ENCODE results near the gene CHAT.

The CHAT gene

GRCh38 chr10:49631975-49632374 lies 18.1 kb downstream of the CHAT start:
- DNase-seq = no peak

- DNase-seq = no peak
Observed at GRCh38 chr10:49632406-49633317, 18.8 kb downstream of the CHAT start.

GRCh38 chr10:49633327-49634068 lies 19.7 kb downstream of the CHAT start:
- DNase-seq = no peak

- no peak for DNase-seq
Observed at GRCh38 chr10:49634069-49634660, 20.3 kb downstream of the CHAT start.

- DNase-seq = no peak
Observed at GRCh38 chr10:49642311-49642710, 28.5 kb downstream of the CHAT start.

- DNase-seq = no peak
Observed at GRCh38 chr10:49643241-49644034, 29.6 kb downstream of the CHAT start.

GRCh38 chr10:49644035-49644646 lies 30.3 kb downstream of the CHAT start:
- no peak for DNase-seq

- no peak for DNase-seq
Observed at GRCh38 chr10:49645417-49645816, 31.6 kb downstream of the CHAT start.

GRCh38 chr10:49645871-49646870 lies 32.3 kb downstream of the CHAT start:
- no peak for DNase-seq

- DNase-seq = no peak
Observed at GRCh38 chr10:49647554-49647953, 33.7 kb downstream of the CHAT start.

- no peak for DNase-seq
Observed at GRCh38 chr10:49647985-49648795, 34.4 kb downstream of the CHAT start.

GRCh38 chr10:49649294-49649693 lies 35.5 kb downstream of the CHAT start:
- DNase-seq = no peak

GRCh38 chr10:49649936-49650723 lies 36.3 kb downstream of the CHAT start:
- no peak for DNase-seq

GRCh38 chr10:49650724-49651034 lies 36.8 kb downstream of the CHAT start:
- DNase-seq = no peak

GRCh38 chr10:49651039-49651835 lies 37.4 kb downstream of the CHAT start:
- no peak for DNase-seq

GRCh38 chr10:49651917-49652316 lies 38.1 kb downstream of the CHAT start:
- DNase-seq = no peak

- no peak for DNase-seq
Observed at GRCh38 chr10:49652421-49653272, 38.8 kb downstream of the CHAT start.
